ENCODE measurements around the gene FGF8. TPM values are rescaled to one million over a fixed set of nuclear protein-coding genes. Genes with fewer than 3 reads are reported as not detected.

The FGF8 gene
- total and polyA plus RNA-seq, 9 of the 15 experiments (the other 6 are each of a cell fraction or from before 2014, with no cell fraction given), result 0.13 to 0.82 (median 0.37) TPM; not detected in 5

GRCh38 chr10:101781655-101781983 lies 5.7 kb upstream of the FGF8 start:
- Histone ChIP-seq H2AFZ (ENCODE audit: low read depth, low read length) (no peak overlapping the region), H3K79me2 (ENCODE audit: control insufficient read depth, insufficient read depth, low read length) (peaks cover 21% of the 10 kb centered on the region), H3K9me3 (replicated peaks; ENCODE audit: control insufficient read depth, insufficient read depth, low read depth, low read length) (no peaks in the 10 kb centered on the region), H4K20me1 (replicated peaks; ENCODE audit: control insufficient read depth, insufficient read depth, low read length) (peaks cover 11% of the 10 kb centered on the region), H3K4me2 (ENCODE audit: insufficient read depth, low read length) (peak overlapping the region; percentile 81; the same call in 1 of the 2 replicates), H3K4me1 (replicated peaks in 1 of 2; ENCODE audit: control insufficient read depth in 2 of 2, insufficient read depth in 2 of 2, low read length in 2 of 2) (peaks cover 17 to 50% of the 10 kb centered on the region in 2 experiments), H3K36me3 (ENCODE audit: control insufficient read depth, insufficient read depth, low read length) (peaks cover 43% of the 10 kb centered on the region), H3K27ac (ENCODE audit: extremely low read depth, low read depth, low read length) (no peak overlapping the region), H3K27me3 (ENCODE audit: control insufficient read depth in 2 of 2, insufficient read depth in 2 of 2, low read length in 2 of 2) (no peaks in the 10 kb centered on the region), H3K9ac (ENCODE audit: insufficient read depth in 1 of 2, low read depth in 2 of 2, low read length in 2 of 2) (peak overlapping the region in 1 of 2 experiments; percentile 92; a peak in 2 of 4 replicates), H3K4me3 (peak overlapping the region; percentile 73), H3K9me1 (ENCODE audit: control insufficient read depth, insufficient read depth, low read length) (no peaks in the 10 kb centered on the region)
- 82% methylated on average over 5 of the region's 7 CpGs for WGBS (ENCODE audit: insufficient coverage, low coverage, missing lambda C conversion rate)
- ChIA-PET POLR2A (interaction anchor here (0.6 to 1.1 kb wide), 5 partner anchors 14 to 715 kb away, joined by 3 to 7 read pairs (median 4); no protein-coding TSS in a partner anchor), CTCF (ENCODE audit: low intra/inter-chr PET ratio) (interaction anchor here (0.6 to 2.6 kb wide), 3 partner anchors 166 to 179 kb away, joined by 3 to 32 read pairs (median 3); no protein-coding TSS in a partner anchor)
- no peak for FAIRE-seq
- intact Hi-C loops (cut with micrococcal nuclease), result loop anchor here (1.0 to 5.0 kb wide), 3 partner anchors 179 to 569 kb away; no protein-coding TSS in a partner anchor
- ATAC-seq, result no peak
- in situ Hi-C loops (cut with MboI), result loop anchor here (5.0 kb wide), 1 partner anchor 174 kb away; no protein-coding TSS in a partner anchor
- no peak for DNase-seq (ENCODE audit: extremely low read depth in 1 of 4, low spot score in 3 of 4)
- no TSS peak for BruUV-seq (replicated peaks)
- TF ChIP-seq SRSF9 (IDR thresholded peaks at IDR 0.05; ENCODE audit: borderline replicate concordance, low read depth, low read length) (no peak), CREB3L1 (IDR thresholded peaks at IDR 0.05; ENCODE audit: borderline replicate concordance, low read depth) (no peak), ZNF239 (CRISPR knock-in tag; IDR thresholded peaks at IDR 0.05) (no peak), IFI16 (CRISPR knock-in tag; IDR thresholded peaks at IDR 0.05) (no peak), HMG20B (CRISPR knock-in tag; IDR thresholded peaks at IDR 0.05) (no peak), SMARCB1 (IDR thresholded peaks at IDR 0.05; ENCODE audit: insufficient read length, low read depth) (no peak), HOXB6 (CRISPR knock-in tag; IDR thresholded peaks at IDR 0.05; ENCODE audit: borderline replicate concordance) (no peak), NCOR1 (IDR thresholded peaks at IDR 0.05) (no peak)
- TF ChIP-seq, protein P1, sequence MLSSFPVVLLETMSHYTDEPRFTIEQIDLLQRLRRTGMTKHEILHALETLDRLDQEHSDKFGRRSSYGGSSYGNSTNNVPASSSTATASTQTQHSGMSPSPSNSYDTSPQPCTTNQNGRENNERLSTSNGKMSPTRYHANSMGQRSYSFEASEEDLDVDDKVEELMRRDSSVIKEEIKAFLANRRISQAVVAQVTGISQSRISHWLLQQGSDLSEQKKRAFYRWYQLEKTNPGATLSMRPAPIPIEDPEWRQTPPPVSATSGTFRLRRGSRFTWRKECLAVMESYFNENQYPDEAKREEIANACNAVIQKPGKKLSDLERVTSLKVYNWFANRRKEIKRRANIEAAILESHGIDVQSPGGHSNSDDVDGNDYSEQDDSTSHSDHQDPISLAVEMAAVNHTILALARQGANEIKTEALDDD (IDR thresholded peaks at IDR 0.05), result no peak

Measured in K562 (cell line).